ENCODE data around the gene CHDH.

Gene CHDH

GRCh38 chr3:53846134-53846850 lies at the start of gene CHDH, which contains the start of gene IL17RB:
TSS of gene CHDH (minus strand) at chr3:53846419. CDS start at chr3:53824008, 22,411 bp downstream.
TSS of gene IL17RB (plus strand) at chr3:53846568. CDS start at chr3:53846589, 21 bp downstream.
- no peak for DNase-seq (ENCODE audit: low read depth)

GRCh38 chr3:53892286-53892637 lies 46.0 kb upstream of the CHDH start:
- DNase-seq (ENCODE audit: low read depth), result no peak

GRCh38 chr3:53891497-53892285 lies 45.5 kb upstream of the CHDH start, which contains the start of gene SELENOK:
TSS of gene SELENOK (minus strand) at chr3:53891859.
- DNase-seq (ENCODE audit: low read depth), result peak; percentile 94

GRCh38 chr3:53890726-53891475 lies 44.7 kb upstream of the CHDH start:
- DNase-seq (ENCODE audit: low read depth), result peak; percentile 30

GRCh38 chr3:53888232-53888631 lies 42.0 kb upstream of the CHDH start:
- no peak for DNase-seq (ENCODE audit: low read depth)

- no peak for DNase-seq (ENCODE audit: low read depth)
Observed at GRCh38 chr3:53887446-53887845, 41.2 kb upstream of the CHDH start.

- no peak for DNase-seq (ENCODE audit: low read depth)
Observed at GRCh38 chr3:53885239-53885638, 39.0 kb upstream of the CHDH start.

- no peak for DNase-seq (ENCODE audit: low read depth)
Observed at GRCh38 chr3:53884623-53885022, 38.4 kb upstream of the CHDH start.

GRCh38 chr3:53883008-53883407 lies 36.8 kb upstream of the CHDH start:
- DNase-seq (ENCODE audit: low read depth), result no peak

GRCh38 chr3:53881691-53882593 lies 35.7 kb upstream of the CHDH start, which contains the start of gene ACTR8:
TSS of gene ACTR8 (minus strand) at chr3:53882152. CDS start at chr3:53882101, 51 bp downstream.
- DNase-seq (ENCODE audit: low read depth), result peak; percentile 74

- no peak for DNase-seq (ENCODE audit: low read depth)
Observed at GRCh38 chr3:53880396-53881345, 34.5 kb upstream of the CHDH start.

- no peak for DNase-seq (ENCODE audit: low read depth)
Observed at GRCh38 chr3:53865732-53866499, 19.7 kb upstream of the CHDH start.

GRCh38 chr3:53863145-53863544 lies 16.9 kb upstream of the CHDH start:
- DNase-seq (ENCODE audit: low read depth), result no peak

GRCh38 chr3:53862241-53862640 lies 16.0 kb upstream of the CHDH start:
- DNase-seq (ENCODE audit: low read depth), result no peak

GRCh38 chr3:53860196-53860595 lies 14.0 kb upstream of the CHDH start:
- DNase-seq (ENCODE audit: low read depth), result no peak

- DNase-seq (ENCODE audit: low read depth), result no peak
Observed at GRCh38 chr3:53859178-53859577, 13.0 kb upstream of the CHDH start.

- DNase-seq (ENCODE audit: low read depth), result no peak
Observed at GRCh38 chr3:53858096-53858741, 12.0 kb upstream of the CHDH start.

GRCh38 chr3:53856964-53857363 lies 10.7 kb upstream of the CHDH start:
- DNase-seq (ENCODE audit: low read depth), result no peak

GRCh38 chr3:53850895-53851294 lies 4.7 kb upstream of the CHDH start:
- DNase-seq (ENCODE audit: low read depth), result no peak
